Raji (cell line): ENCODE data around the gene SYNC.

ENCODE experiments used
- POLR2A ChIP-seq: IDR thresholded peaks from 2 replicates; pipeline ENCODE4 v1.6.1; 2011; ENCODE audit warnings: low read depth, low read length, control low read depth; ENCODE audit not compliant: insufficient read depth

SYNC gene

DNA sequence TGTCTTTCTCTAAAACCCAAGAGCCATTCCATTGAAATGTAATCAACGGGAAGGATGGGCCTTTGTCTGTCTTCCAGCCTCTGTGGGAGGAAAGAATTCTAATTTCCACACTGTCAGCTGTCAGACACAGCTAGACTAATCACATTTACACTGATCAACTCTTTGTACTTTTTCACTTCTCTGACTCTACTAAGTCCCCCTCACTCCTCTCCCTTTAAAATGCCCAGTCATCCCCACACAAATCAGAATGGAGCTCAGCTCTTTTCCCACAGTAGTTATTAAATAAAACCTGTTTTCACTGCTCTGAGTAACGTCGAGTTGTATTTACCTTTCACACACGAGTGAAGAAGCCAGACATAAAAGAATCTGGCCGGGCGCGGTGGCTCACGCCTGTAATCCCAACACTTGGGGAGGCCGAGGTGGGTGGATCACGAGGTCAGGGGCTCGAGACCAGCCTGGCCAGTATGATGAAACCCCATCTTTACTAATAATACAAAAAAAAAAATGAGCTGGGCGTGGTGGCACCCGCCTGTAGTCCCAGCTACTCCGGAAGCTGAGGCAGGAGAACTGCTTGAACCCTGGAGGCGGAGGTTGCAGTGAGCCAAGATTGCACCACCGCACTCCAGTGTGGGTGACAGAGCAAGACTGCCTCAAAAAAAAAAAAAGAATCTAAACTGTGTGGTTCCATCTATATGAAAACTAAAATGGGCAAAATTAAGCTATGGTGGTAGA, 65.5 kb downstream of the SYNC start:
- TF ChIP-seq POLR2A: no peak

- TF ChIP-seq POLR2A: no peak
These were observed 66.9 kb downstream of the SYNC start for GRCh38 chr1:32635508-32636277.

DNA sequence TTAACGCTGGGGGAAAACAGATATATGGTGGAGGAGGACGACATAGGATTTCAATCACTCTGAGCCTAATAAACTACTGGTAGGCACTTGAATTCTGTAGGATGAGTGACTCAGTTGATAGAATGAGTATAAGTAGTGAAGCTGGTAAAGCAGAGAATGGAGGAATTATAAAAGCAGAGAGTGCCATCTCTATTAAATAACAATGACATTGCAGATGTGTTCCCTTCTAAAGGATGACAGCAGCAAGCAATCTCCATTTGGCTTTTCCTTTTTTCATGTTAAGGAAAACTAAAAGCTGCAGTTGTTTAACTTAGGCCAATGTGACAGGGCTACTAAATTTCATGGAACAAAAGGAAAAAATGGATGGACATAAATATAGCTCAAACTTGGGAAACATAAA, 69.7 kb downstream of the SYNC start:
- TF ChIP-seq POLR2A: no peak
